Measurements from ENCODE around the gene SVEP1.

The SVEP1 gene

DNA sequence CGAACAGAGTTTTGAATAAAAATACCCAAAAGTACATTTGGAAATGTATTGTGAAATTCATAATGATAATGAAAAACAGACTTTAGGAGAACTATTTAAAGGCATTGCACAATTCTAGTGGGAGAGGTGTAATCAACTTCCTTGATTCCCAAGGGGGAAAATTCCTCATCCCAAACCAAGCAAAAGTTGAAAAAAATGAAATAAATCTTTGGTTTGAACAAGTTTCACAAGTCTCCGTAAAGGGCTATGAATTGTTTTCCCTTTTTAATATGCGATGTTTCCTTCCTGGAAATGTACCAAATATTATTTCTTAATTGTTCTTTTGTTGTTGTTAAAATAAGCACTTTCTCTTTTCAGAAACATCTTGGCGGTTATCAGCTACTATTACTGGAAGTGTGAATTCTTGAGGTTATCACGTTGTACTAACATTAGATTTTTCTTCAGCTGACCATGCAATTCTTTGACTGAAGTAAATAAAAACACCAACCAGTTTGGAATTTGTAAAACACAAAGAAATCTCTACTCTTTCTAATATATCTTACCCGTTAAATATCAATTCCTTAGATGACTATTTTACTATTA is 59.3 kb downstream of the SVEP1 start:
- no peak for FAIRE-seq

DNA sequence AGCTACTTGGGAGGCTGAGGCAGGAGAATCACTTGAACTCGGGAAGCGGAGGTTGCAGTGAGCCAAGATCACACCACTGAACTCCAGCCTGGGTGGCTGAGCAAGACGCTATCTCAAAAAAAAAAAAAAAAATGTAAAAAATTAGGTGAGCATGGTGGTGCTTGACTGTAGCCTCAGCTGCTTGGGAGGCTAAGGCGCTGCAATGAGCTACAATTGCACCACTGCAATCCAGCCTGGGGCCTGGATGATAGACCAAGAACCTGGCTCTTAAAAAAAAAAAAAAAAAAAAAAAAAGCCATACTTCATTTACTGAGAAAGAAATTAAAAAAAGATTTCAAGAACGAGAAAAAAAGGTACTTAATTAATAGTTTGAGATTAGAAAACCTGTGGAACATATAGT is 62.1 kb downstream of the SVEP1 start:
- FAIRE-seq: no peak

DNA sequence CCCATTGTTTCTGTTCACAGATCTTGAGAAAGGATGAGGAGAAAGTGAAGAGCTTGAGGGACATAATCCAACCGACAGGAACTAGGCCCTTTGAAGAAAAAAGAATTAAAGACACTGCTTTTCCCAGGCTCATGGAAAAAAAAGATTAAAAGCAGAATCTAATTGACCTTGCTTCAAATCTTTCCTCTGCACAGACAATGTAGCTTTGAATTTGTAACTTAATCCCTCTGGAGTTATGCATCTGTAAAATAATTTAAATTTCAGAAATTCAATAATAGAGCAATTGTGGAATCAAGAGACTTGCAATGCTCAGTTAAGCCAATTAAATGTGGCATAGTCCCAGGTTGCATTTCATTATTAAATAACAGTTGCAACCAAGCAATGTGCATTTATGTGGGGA is 64.6 kb downstream of the SVEP1 start:
- FAIRE-seq: no peak

DNA sequence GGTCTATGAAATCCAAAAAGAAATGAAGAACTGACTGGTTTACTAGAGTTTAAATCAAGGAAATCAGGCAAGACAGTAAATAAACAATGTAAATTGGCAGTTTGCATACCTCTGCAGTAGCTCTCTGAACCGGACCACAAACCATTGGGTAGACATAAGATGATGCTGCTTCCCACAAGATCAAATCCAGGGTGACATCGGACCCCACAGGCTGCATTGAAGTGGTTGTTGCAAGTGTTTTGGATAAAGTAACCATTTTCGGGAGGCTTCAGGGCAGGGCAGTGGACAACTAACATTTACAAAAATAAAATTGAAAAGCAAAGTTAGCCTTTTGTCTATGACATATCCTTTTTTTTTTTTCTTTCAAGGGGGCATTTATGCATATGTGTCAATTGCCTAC is 66.7 kb downstream of the SVEP1 start:
- FAIRE-seq: no peak

DNA sequence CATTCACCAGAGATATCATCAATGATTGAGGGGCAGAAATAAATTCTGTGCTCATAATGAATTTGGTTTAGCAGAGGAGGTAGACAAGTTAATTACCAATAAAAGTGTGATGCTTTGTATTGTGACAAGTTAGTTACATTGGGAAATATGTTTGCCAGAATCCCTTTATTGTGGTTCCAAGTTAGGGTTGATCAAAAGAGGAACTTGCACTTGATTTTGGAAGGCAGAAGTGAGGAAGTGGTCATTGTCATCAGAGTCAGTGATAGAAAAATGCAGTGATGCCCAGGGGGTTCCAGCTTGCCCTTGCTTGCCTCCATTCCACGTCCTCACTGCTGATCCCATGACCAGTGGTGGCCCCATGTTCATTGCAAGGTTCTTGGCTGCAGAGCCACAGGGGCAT is 69.7 kb downstream of the SVEP1 start:
- FAIRE-seq: no peak

DNA sequence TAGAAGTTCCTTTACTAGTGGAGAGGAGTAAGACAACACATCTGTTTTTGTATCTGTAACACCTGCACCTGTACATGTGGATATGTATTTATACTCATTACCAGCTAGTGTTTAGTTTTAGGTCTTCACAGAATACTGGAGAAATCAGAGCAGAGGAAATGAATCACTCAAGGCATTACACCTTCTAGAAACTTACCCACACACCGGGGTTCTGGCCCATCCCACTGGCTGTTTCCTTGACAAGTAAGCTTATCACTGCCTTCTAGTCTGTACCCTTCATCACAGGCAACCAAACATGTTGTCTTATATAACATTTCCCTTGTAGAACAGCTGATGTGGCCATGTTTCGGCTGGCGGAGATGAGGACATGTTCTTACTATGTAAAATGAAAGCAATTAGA is 76.7 kb downstream of the SVEP1 start:
- no peak for FAIRE-seq

DNA sequence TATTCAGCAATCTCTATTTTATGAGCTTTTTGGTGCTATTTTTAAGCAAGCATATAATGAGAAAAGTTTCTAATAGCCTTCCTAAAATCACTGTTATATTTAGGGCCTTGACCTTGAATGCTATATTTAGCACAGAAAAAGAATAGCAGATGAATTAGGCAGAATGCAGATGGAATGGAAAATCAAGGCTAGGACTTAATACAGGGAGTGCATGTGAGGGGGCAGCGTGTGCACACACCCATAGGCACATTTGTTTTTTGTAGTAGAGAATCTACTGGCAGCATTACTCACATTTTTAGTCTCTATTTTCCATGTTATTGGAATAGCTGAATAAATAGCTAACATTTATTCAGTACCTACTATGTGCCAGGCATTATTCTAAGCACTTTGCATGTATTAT is 79.9 kb downstream of the SVEP1 start:
- no peak for FAIRE-seq

DNA sequence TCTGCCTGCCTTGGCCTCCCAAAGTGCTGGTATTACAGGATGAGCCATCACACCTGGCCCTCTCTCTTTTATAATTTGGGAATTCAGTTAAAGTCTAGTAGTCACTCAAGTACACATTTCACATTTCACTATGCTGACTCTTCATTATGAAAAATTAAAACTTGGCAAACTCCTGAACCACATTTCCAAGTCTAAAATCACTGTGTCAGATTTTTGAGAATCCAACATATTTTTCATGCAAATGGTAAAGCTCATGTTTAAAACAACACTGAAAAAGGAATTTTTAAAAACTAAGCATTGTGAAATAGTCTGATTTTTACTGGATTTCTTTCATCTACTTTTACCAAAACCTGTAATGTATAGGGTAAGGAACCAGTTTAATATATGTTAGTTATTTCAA is 92.3 kb downstream of the SVEP1 start:
- FAIRE-seq: no peak

DNA sequence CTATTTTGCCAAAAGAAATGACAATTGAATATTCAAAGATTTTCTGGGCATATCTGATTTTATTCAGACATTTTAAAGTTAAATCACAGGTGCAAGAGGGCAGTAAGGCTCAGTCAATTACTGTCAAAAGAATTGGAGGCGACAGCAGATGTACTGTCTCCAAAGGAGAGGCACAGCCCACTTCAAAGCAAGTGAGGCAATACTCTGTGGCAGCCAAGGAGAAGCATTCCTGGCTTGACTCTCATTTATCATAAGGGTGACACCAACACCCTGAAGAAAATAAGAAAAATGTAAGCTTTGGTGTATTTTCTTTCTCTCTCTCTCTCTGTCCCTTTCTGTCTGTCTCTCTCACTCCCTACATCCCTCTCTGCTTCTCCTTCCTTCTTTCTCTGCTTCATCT is 93.3 kb downstream of the SVEP1 start:
- FAIRE-seq: no peak

DNA sequence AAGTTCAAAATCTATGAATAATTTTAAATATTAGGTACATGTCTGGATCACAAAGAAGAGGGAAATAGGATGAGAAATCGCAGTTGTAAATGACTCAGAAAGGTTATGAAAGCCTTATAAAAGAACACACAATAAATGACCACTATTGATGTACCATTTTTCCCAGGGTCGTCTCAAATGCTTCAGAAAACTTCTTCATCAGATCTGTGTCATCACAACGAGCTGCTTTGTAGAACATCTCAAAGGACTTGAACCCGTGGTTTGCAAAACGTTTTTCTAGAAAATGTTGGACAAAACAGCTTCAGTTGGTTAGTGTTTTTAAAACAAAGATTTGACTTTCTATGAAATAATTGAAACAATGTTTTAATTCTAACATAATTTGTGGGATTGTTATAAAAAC is 100.1 kb downstream of the SVEP1 start:
- no peak for FAIRE-seq

DNA sequence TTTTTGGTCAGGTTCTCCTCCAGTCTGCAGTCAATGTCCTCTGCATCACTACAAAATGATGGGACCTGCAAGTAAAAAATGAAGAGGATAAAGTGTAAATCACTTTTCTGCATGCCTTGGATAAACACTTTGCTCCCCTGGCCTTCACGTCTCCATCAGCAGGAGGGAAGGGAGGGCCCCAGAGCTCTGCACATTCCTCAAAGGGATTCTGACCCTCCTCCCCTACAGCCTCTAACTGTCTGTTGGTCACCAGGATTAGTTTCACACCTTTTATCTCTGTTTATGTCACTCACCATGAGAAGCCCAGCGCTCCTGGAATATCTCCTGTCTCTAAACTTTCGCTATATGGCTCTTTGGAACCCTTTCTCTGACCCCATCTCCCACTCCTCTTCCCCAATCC is 103.3 kb downstream of the SVEP1 start:
- FAIRE-seq: no peak

DNA sequence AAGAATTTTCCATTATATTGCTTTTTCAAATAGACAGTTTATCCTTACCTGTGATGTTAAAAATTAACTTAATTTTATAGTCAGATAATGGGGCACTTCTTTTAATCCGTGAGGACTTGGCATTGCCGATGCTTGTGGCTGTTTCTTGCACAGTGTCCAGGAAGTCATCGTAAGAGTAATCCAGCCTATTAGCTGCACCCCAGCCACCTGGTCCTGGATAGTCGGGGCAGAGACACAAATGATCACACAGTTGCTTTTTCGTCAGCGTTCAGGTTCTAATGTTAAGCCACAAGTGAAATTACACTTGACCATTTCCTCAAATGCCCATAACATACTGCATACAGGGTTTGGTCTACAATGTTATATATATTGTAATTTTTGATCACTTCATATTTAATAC is 107.4 kb downstream of the SVEP1 start:
- FAIRE-seq: no peak

DNA sequence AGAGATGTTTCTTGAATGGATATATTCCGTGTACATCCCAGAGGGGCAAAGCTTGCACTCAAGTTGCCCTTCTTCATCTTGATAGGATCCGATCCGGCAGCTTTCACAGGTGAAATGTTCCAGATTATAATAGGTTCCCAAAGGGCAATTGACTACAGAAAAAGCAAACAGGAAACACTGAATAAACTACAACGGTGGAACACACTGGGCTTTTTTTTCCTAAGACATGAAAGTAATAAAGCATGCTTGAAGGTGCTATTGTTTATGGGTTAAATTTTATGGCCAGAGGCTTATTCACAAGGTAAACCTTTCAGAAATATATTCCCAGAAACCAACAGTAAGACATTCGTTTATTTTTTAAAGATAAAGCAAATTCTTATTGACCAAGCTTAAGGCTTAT is 110.6 kb downstream of the SVEP1 start:
- FAIRE-seq: no peak

DNA sequence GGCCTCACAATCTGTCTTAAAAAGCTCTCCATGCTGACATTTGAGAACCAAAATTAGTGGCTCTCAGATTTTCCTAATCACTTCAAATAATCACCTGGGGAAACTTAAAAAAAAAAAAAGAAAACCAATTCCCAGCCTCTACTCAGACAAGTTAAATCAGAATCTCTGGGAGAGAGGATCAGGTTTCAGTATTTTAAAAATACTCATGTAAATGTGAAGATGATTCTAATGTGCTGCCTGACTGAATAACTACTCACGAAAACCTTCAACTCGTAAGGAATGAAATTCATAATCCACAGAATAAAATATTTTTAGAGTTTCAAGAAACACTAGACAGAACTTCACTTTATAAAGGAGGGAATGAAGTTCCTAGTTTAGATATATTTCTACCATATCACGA is 114.4 kb downstream of the SVEP1 start:
- no peak for FAIRE-seq

DNA sequence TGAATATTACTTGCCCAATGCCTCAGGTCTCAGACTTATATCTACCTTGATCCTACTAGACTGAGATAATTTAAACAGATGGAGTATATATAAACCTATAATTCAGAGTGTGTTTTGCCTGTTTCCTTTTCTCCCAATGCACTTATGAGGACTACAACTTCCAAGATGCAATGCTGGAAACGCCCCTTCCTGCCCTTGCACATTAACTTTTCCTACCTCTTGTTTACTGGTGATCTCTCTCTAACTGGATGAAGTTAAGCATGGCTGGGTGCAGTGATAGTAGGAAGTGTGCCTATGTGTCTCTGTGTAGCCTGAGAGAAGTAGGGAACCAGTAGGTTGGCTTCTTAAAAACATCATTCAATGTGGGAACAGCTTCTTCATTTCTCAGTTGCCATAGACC is 115.2 kb downstream of the SVEP1 start:
- FAIRE-seq: no peak

DNA sequence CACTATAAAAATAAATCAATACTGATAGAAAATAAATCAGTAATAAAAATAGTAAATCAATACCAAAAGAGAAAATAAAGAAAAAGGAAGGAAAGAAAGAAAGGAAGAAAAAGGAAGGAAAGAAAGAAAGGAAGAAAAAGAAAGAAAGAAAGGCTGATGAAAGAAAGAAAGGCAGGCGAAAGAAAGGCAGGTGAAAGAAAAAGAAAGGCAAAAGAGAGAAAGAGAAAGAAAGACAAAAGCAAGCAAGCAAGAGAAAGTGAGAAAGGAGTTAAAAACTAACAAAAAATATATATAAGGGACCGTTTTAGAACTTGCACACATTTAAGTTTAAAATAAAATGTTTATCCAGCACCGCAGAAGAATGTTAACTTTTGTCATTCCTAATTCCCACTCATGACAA is 116.0 kb downstream of the SVEP1 start:
- no peak for FAIRE-seq

DNA sequence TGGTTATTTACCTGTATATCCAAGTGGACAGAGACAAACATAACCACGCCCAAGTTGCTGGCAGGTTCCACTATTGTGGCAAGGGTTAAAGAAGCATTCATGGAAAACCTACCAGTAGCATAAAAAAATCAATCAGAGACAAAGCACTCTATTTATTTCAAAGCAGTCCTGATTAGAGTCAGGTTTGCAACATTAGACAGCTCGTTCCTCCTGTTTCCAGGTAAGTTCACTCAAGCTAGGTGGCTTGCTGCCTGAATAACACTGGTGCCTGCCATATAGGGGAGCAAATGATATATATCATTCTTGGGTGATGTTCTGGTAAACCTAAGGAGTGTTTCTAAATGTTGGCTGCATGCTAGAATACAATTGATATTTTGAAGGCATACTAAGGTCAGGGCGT is 122.3 kb downstream of the SVEP1 start:
- FAIRE-seq: no peak

DNA sequence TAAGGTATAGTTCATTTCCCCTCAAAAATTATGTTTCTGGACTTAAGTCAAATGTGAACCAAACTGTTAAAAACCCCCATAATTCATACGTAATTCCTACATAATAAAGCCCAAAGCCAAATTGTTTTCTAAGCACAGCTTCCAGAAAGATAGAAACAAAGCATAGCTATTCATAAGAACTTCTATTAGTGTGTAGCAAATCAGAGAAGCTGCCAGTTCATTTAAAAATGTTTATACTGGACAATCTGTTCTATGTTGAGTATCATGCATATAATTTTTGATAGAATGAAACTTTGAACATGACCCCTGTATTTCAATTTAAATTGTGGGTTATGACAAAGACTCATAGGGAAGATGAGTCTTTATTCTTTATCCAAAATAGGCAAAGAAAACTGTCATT is 122.9 kb downstream of the SVEP1 start:
- FAIRE-seq: no peak

DNA sequence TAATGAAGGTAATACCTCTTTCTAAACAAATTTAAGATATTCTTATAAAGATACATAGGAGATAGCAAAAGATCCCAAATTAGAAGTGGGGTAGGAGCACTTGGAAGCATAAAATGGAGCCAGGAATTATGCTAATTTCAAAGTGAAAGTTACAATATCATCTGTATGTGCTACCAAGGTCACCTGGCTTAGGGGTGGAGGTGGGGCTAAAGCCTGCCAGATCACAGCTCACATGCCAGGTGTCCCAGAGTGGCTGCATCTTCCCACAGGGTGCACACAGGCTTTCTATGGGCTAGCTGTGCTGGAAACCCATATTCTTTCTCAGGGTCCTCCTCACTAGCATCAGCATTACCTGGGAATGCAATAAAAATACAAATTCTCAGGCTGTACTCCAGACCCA is 123.7 kb downstream of the SVEP1 start:
- no peak for FAIRE-seq

DNA sequence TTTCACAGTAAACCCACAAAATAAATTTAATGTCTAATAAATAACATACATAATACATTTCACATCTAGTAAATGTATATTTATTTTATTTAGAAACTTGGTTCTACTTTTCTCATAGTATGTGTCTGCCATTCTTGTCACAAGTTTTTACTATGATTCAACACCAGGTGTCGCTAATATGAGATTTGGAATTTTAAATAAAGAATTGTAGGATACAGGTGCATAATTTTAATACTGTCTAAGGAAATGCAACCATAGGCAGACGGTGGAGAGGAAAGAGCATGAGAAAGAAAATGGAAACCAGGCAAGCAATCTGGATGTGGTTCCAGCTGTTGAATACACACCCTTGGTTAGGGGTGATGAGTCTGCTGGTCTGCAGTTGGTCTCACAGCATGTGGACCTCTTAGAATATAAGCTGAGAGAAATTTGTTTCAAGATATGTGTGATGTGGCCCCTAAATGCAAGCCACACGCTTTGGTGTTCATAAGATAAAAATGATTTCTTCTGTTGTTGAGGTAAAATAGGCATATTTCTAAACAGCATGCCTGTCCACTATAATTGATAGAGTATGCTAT is 127.2 kb downstream of the SVEP1 start:
- peak; percentile 61 for FAIRE-seq

DNA sequence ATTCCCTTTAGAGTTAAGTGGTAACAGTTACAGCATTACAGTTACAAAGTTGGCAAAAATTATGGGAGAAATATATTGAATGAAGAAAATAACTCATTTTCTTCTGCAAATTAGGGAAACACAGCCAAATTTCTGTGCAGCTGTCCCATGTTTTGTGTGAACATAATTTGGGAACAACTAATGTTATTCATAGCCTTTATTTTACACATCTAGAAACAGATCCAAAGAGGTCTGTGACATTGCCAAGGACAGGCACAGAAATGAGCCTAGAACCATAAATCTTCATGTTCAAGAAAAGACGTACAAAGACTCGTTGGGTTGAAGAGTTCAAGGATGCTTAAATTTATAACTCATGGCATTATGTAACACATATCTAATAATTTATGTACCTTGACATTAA is 127.8 kb downstream of the SVEP1 start:
- no peak for FAIRE-seq

DNA sequence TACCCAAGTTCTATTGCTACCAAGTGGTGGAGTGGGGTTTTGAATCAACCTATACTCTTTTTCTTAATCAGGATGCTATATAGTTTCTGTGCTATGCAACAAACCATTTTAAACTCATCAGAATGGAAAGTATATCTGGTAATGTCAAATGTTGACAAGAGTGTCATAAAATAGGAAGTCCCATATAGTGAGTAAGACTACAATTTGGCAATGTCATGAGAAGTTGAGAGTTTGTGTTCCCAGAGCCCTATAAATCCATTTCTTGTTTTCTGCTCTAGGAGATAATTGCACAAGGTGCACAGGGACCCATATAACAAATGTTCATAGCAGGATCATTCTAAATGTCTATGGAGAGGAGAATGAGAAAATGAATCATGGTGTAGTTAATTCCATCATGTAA is 132.1 kb downstream of the SVEP1 start:
- FAIRE-seq: no peak

DNA sequence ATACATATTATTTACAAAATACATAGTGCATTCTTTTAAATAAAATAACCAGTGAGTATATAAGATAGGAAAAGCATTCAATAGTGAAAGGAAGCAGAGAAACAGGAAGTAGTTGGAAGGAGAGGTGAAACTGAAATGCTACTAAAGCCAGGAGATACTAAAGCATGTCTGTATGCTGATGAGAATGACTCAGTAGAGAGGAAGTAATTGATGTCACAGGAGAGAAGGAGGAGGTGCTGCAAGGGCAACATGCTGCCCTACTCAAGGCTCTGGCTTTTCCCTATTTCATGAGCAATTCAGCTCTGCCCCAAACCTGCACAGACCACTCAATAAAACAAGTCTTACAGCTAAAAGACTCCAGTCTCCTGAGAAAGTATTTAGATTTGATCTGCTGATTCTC is 133.4 kb downstream of the SVEP1 start:
- no peak for FAIRE-seq

DNA sequence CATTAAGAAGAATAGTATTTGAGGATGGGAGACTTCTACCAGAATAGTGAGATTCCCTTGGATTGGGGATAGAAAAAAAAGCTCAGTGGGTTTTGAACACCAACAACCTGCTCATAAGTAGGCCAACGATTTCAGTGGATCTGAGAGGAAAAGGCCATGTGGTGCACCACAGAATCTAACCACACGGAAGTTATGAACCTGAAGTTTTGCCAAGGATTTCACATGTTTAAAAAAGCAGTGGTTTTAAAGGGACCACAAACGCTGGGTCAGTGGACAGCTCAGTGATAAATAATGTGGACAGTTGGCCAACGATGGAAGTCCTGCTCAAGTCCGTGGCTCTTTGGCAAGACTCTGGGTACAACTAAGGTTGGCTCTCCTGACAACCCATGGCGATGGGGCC is 134.6 kb downstream of the SVEP1 start:
- no peak for FAIRE-seq

DNA sequence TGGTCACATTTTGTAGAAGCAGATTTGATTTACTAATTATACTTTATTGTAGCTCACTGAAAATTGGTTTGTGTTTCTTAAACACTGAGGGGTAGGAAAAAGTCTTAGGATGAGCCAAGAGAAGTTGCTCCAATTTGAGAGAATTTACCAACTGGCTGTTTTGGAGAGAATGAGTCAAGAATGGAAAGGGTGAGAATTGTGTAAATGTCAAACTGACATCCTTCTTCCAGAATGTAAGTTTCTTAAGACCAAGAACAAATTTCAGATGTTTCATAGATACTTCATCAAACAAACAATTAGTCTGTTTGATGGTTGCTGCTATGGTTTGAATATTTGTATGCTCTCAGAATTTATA is 135.7 kb downstream of the SVEP1 start:
- no peak for FAIRE-seq

Measured in endometrium (tissue), 2 donors.